Stimulated activated CD8-positive, alpha-beta memory T cell treated with anti-CD3 and anti-CD28 coated beads, Interleukin-12 subunit alpha, Interleukin-12 subunit beta, amount 100 ng/mL, for 1 hour (primary cell): ENCODE results near the gene EGLN1.
"Not testable (repeated sequence)": the region's sequence is repeated elsewhere in the genome, so short reads cannot be mapped to it uniquely, and the experiment has no call there.

Source experiments
- DNase-seq: peaks from one replicate; pipeline ENCODE4 v3.0.0-alpha.2; 2020; ENCODE audit warnings: low read depth

EGLN1 gene

GRCh38 chr1:231359113-231359512, 63.0 kb downstream of the EGLN1 start:
- no peak for DNase-seq

- DNase-seq = no peak
Observed at GRCh38 chr1:231357831-231358354, 64.2 kb downstream of the EGLN1 start.

- DNase-seq = no peak
Observed at GRCh38 chr1:231357187-231357772, 64.8 kb downstream of the EGLN1 start.

- DNase-seq = no peak
Observed at GRCh38 chr1:231355171-231355570, 66.9 kb downstream of the EGLN1 start.

GRCh38 chr1:231354330-231355020, 67.6 kb downstream of the EGLN1 start:
- DNase-seq = no peak

- no peak for DNase-seq
Observed at GRCh38 chr1:231353086-231353485, 69.0 kb downstream of the EGLN1 start.

GRCh38 chr1:231351816-231352215, 70.3 kb downstream of the EGLN1 start:
- DNase-seq = no peak

- not testable (repeated sequence) for DNase-seq
Observed at GRCh38 chr1:231348856-231349255, 73.2 kb downstream of the EGLN1 start.

GRCh38 chr1:231348442-231348841, 73.6 kb downstream of the EGLN1 start:
- no peak for DNase-seq

- no peak for DNase-seq
Observed at GRCh38 chr1:231347961-231348360, 74.1 kb downstream of the EGLN1 start.

GRCh38 chr1:231340328-231341013, 81.6 kb downstream of the EGLN1 start:
- DNase-seq = no peak

GRCh38 chr1:231338270-231339128, 83.6 kb downstream of the EGLN1 start, which contains the start of gene SPRTN:
SPRTN (plus strand) TSS chr1:231338293; CDS start chr1:231338384, 91 bp downstream.
- DNase-seq = no peak

GRCh38 chr1:231337472-231338269, 84.4 kb downstream of the EGLN1 start, which contains the start of gene EXOC8:
EXOC8 (minus strand) TSS chr1:231337852; CDS start chr1:231337745, 107 bp downstream.
- DNase-seq = peak; percentile 97

- no peak for DNase-seq
Observed at GRCh38 chr1:231337043-231337471, 85.0 kb downstream of the EGLN1 start.

GRCh38 chr1:231335663-231336602, 86.2 kb downstream of the EGLN1 start:
- no peak for DNase-seq

GRCh38 chr1:231334952-231335351, 87.1 kb downstream of the EGLN1 start:
- no peak for DNase-seq

GRCh38 chr1:231334079-231334666, 87.9 kb downstream of the EGLN1 start:
- DNase-seq = no peak

GRCh38 chr1:231332761-231333160, 89.3 kb downstream of the EGLN1 start:
- no peak for DNase-seq

- DNase-seq = no peak
Observed at GRCh38 chr1:231329483-231329882, 92.6 kb downstream of the EGLN1 start.
